ENCODE results near the gene UBQLN3. TPM values are rescaled to one million over a fixed set of nuclear protein-coding genes. Genes with fewer than 3 reads are reported as not detected.

The UBQLN3 gene
- total and polyA plus RNA-seq, 10 of the 15 experiments (the other 5 are each of a cell fraction or from before 2014, with no cell fraction given): not detected

- TF ChIP-seq MLLT1 (IDR thresholded peaks at IDR 0.05) (no peak), TCF7 (IDR thresholded peaks at IDR 0.05; ENCODE audit: borderline replicate concordance) (no peak), PBX3 (IDR thresholded peaks at IDR 0.05; ENCODE audit: insufficient replicate concordance, low read depth, low read length) (no peak), POU2F2 (IDR thresholded peaks at IDR 0.05; ENCODE audit: borderline replicate concordance, low read depth, low read length) (no peak)
Measured at GRCh38 chr11:5514841-5515240, 5.1 kb upstream of the UBQLN3 start (continued).

- no peaks in the 10 kb centered on the region; a peak in 1 of 4 replicates for H3K27me3 ChIP-seq (replicated peaks in 1 of 2; ENCODE audit: control insufficient read depth in 2 of 2, insufficient read depth in 2 of 2, low read length in 1 of 2)
- FAIRE-seq: no peak
- TF ChIP-seq FOXM1 (IDR thresholded peaks at IDR 0.05; ENCODE audit: low read depth, low read length) (no peak), ZNF274 (IDR thresholded peaks at IDR 0.05; ENCODE audit: insufficient read depth, insufficient read length) (no peak), PAX5 (IDR thresholded peaks at IDR 0.05; ENCODE audit: borderline replicate concordance, low read depth, low read length) (no peak), FOS (IDR thresholded peaks at IDR 0.05; ENCODE audit: borderline replicate concordance, extremely low read depth, insufficient read length) (no peak), ZNF217 (IDR thresholded peaks at IDR 0.05) (no peak), ZSCAN29 (IDR thresholded peaks at IDR 0.05) (no peak), ATF7 (IDR thresholded peaks at IDR 0.05; ENCODE audit: low read depth) (no peak), CEBPZ (IDR thresholded peaks at IDR 0.05; ENCODE audit: low read depth, low read length) (no peak), PKNOX1 (IDR thresholded peaks at IDR 0.05) (no peak), MTA2 (IDR thresholded peaks at IDR 0.05; ENCODE audit: low read depth) (no peak), HCFC1 (IDR thresholded peaks at IDR 0.05; ENCODE audit: low read length) (no peak), NR2C2 (IDR thresholded peaks at IDR 0.05; ENCODE audit: borderline replicate concordance, control insufficient read depth, insufficient read length, low read depth) (no peak), TAF1 (IDR thresholded peaks at IDR 0.05; ENCODE audit: borderline replicate concordance, low read depth, low read length) (no peak), CHD4 (IDR thresholded peaks at IDR 0.05) (no peak)
Measured at GRCh38 chr11:5508605-5509004, 1.2 kb downstream of the UBQLN3 start.

More at GRCh38 chr11:5508605-5509004, 1.2 kb downstream of the UBQLN3 start:
- Histone ChIP-seq H4K20me1 (ENCODE audit: control insufficient read depth, insufficient read depth) (no peaks in the 10 kb centered on the region), H3K4me1 (ENCODE audit: control insufficient read depth, insufficient read depth, low read length) (no peaks in the 10 kb centered on the region), H3K79me2 (ENCODE audit: control insufficient read depth, insufficient read depth, low read length) (no peaks in the 10 kb centered on the region), H3K4me3 (no peak overlapping the region), H3K9ac (ENCODE audit: control insufficient read depth, insufficient read depth, low read length) (no peak overlapping the region), H3K4me2 (ENCODE audit: control insufficient read depth, insufficient read depth) (no peak overlapping the region), H3K36me3 (ENCODE audit: control insufficient read depth in 2 of 2, insufficient read depth in 2 of 2, low read length in 1 of 2) (no peaks in the 10 kb centered on the region), H3K27ac (ENCODE audit: control insufficient read depth, insufficient read depth) (no peak overlapping the region), H2AFZ (ENCODE audit: control insufficient read depth, low read depth, low read length) (no peak overlapping the region), H3K9me3 (replicated peaks; ENCODE audit: control insufficient read depth, insufficient read depth, low read length) (no peaks in the 10 kb centered on the region)
- ATAC-seq: no peak
- 61% methylated on average over 8 of the region's 8 CpGs for WGBS (ENCODE audit: insufficient coverage, insufficient replicate concordance, low lambda C conversion rate, missing lambda C conversion rate)
- SMC1A ChIA-PET (ENCODE audit: uncharacterized antibody, unreplicated experiment): no interaction called here
- intact Hi-C loops (cut with micrococcal nuclease; ENCODE audit: unreplicated experiment): no loop called here
- RAD21 ChIA-PET (ENCODE audit: unreplicated experiment): no interaction called here
- POLR2A ChIA-PET: no interaction called here
- CTCF ChIA-PET: interaction anchor here (1.3 to 1.6 kb wide), 2 partner anchors 11 to 13 kb away, joined by 3 to 4 read pairs; no protein-coding TSS in a partner anchor
- DNase-seq (ENCODE audit: low read depth, low spot score): no peak
- no TSS peak for BruUV-seq (replicated peaks)
- in situ Hi-C loops (cut with MboI): no loop called here
